Ureter (tissue), 1 donor: Measurements from ENCODE around the gene MATCAP1. TPM values are rescaled to one million over a fixed set of nuclear protein-coding genes. Genes with fewer than 3 reads are reported as not detected.

Experiments
- DNase-seq: peaks from one replicate; pipeline ENCODE4 v3.0.0-alpha.2; 2020; ENCODE audit warnings: low spot score
- total RNA-seq: library from RNA; stranded (reverse); gene quantifications from one replicate; pipeline ENCODE4 v1.2.4, GENCODE V29; 2023
- donor health status: DM: yes; HTN: yes; CAD: no.

The MATCAP1 gene
- total RNA-seq, result 50.7 TPM

- peak; percentile 97 for DNase-seq
Measured at GRCh38 chr16:67183627-67184452, at the start of gene MATCAP1. Gene MATCAP1, minus strand, starts transcription at chr16:67183963. Its CDS starts 3,353 bp downstream, at chr16:67180610.

- DNase-seq, result no peak
Measured at GRCh38 chr16:67230809-67231660, 47.3 kb upstream of the MATCAP1 start.

GRCh38 chr16:67229906-67230808 is 46.4 kb upstream of the MATCAP1 start:
- DNase-seq, result no peak

- no peak for DNase-seq
Measured at GRCh38 chr16:67228905-67229304, 45.1 kb upstream of the MATCAP1 start.

- DNase-seq, result no peak
Measured at GRCh38 chr16:67228034-67228785, 44.4 kb upstream of the MATCAP1 start.

GRCh38 chr16:67227567-67227921 is 43.8 kb upstream of the MATCAP1 start:
- DNase-seq, result no peak

GRCh38 chr16:67226804-67227566 is 43.2 kb upstream of the MATCAP1 start, which contains the start of gene TMEM208:
Gene TMEM208, plus strand, starts transcription at chr16:67227130. Its CDS starts 89 bp downstream, at chr16:67227219.
- DNase-seq, result peak; percentile 98

GRCh38 chr16:67226295-67226803 is 42.6 kb upstream of the MATCAP1 start:
- DNase-seq, result no peak

- no peak for DNase-seq
Measured at GRCh38 chr16:67223992-67224391, 40.2 kb upstream of the MATCAP1 start.

- no peak for DNase-seq
Measured at GRCh38 chr16:67216612-67217490, 33.1 kb upstream of the MATCAP1 start.

- DNase-seq, result no peak
Measured at GRCh38 chr16:67215706-67216105, 31.9 kb upstream of the MATCAP1 start.

GRCh38 chr16:67213197-67214019 is 29.6 kb upstream of the MATCAP1 start:
- no peak for DNase-seq

GRCh38 chr16:67212766-67213165 is 29.0 kb upstream of the MATCAP1 start:
- DNase-seq, result no peak

- DNase-seq, result no peak
Measured at GRCh38 chr16:67211674-67212073, 27.9 kb upstream of the MATCAP1 start.

- DNase-seq, result no peak
Measured at GRCh38 chr16:67210069-67210937, 26.5 kb upstream of the MATCAP1 start.

- no peak for DNase-seq
Measured at GRCh38 chr16:67209565-67209964, 25.8 kb upstream of the MATCAP1 start.
